Transverse colon (tissue), 3 donors: ENCODE data around the gene CCDC148.

ENCODE experiments used
- POLR2A ChIP-seq: fragments of 450-650 bp; IDR thresholded peaks from one replicate; pipeline ENCODE4 v1.6.1; 2016; ENCODE audit warnings: antibody characterized with exemption, mild to moderate bottlenecking, moderate library complexity
- TF ChIP-seq, protein P1 (sequence below), 5 experiments: fragments of 200-600 bp in 3 of 5; fragments of 450-650 bp in 2 of 5; sonication (generic) in 3 of 5; IDR thresholded peaks; 1 replicate in 2 of 5; 2 replicates in 3 of 5; pipeline ENCODE4 v1.5.1; 2016 to 2017; ENCODE audit warnings: antibody characterized with exemption in 5 of 5, inconsistent platforms in 3 of 5, mild to moderate bottlenecking in 2 of 5, moderate library complexity in 1 of 5

DNA sequence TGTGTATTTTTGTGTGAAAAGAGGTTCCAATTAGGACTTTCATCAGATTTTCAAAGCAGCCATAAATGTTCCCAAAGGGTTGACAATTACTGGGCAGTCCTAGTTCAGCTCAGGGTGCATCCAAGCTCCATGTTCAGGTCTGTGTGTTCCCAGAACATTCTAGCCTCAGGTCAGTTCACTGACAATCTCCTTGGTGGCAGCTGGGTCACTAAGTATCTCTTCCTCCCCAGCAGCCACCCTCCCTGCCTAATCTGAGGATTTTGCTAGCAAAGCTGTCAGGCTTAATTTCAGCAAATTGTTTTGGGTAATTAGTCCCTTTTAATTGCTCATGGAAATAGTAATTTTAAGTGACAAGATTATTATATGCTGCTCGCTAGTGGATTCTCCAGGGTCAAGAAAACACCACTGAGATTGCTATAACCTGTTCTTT lies 325.1 kb downstream of the CCDC148 start:
- TF ChIP-seq, protein P1, sequence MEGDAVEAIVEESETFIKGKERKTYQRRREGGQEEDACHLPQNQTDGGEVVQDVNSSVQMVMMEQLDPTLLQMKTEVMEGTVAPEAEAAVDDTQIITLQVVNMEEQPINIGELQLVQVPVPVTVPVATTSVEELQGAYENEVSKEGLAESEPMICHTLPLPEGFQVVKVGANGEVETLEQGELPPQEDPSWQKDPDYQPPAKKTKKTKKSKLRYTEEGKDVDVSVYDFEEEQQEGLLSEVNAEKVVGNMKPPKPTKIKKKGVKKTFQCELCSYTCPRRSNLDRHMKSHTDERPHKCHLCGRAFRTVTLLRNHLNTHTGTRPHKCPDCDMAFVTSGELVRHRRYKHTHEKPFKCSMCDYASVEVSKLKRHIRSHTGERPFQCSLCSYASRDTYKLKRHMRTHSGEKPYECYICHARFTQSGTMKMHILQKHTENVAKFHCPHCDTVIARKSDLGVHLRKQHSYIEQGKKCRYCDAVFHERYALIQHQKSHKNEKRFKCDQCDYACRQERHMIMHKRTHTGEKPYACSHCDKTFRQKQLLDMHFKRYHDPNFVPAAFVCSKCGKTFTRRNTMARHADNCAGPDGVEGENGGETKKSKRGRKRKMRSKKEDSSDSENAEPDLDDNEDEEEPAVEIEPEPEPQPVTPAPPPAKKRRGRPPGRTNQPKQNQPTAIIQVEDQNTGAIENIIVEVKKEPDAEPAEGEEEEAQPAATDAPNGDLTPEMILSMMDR (IDR thresholded peaks at IDR 0.05): no peak
- no peak for TF ChIP-seq POLR2A
